Esophagus squamous epithelium (tissue), 5 donors: Measurements from ENCODE around the gene SPAG8. TPM values are rescaled to one million over a fixed set of nuclear protein-coding genes. Genes with fewer than 3 reads are reported as not detected.
A peak's percentile ranks its signal among the peaks of the same experiment; 100 is the strongest.

Experiments
- DNase-seq: peaks from one replicate; lab custom pipeline; 2025; lab: John Stamatoyannopoulos, UW
- H3K27ac ChIP-seq, 4 donors: fragments of 200-600 bp; sonication (generic); one replicate each; pipeline ENCODE4 v1.5.1; 2016 to 2019; ENCODE audit warnings: mild to moderate bottlenecking in 1 of 4
- H3K27me3 ChIP-seq, 4 donors: fragments of 200-600 bp; sonication (generic); 1 replicate in 3 of 4; 2 replicates in 1 of 4; pipeline versions ENCODE4 v1.5.1 to v1.6.0; 2017 to 2021; ENCODE audit warnings: antibody characterized with exemption in 1 of 4
- H3K36me3 ChIP-seq, 3 donors: fragments of 200-600 bp; sonication (generic); one replicate each; pipeline ENCODE4 v1.5.1; 2016 to 2019
- H3K4me1 ChIP-seq, 3 donors: fragments of 200-600 bp; sonication (generic); one replicate each; pipeline ENCODE4 v1.5.1; 2017 to 2019
- H3K4me3 ChIP-seq, 4 donors: fragments of 200-600 bp; sonication (generic); 1 replicate in 3 of 4; 2 replicates in 1 of 4; pipeline ENCODE4 v1.5.1; 2016 to 2019; ENCODE audit warnings: mild to moderate bottlenecking in 2 of 4, moderate library complexity in 1 of 4
- H3K9me3 ChIP-seq, 3 donors: fragments of 200-600 bp; sonication (generic); one replicate each; pipeline ENCODE4 v1.5.1; 2016 to 2019
- POLR2A ChIP-seq, 4 donors: fragments of 450-650 bp; IDR thresholded peaks; one replicate each; pipeline ENCODE4 v1.6.1; 2017; ENCODE audit warnings: antibody characterized with exemption in 4 of 4, mild to moderate bottlenecking in 4 of 4, moderate library complexity in 3 of 4
- WGBS, 2 donors: methylation state at CpG; one replicate each; pipeline ENCODE4 v1.1.5; 2018; 5-methylcytosine and 5-hydroxymethylcytosine counted together
- intact Hi-C: fragments of 100-400 bp; cut with DNase I; formaldehyde crosslinking; loops from one replicate; pipeline ENCODE4 v1.15.0; 2022
- total RNA-seq, 4 donors: library from RNA; depleted of rRNA; stranded (reverse); fragments of >200 nt; gene quantifications; one replicate each; pipeline ENCODE4 v1.1.0, GENCODE V29; 2016
- TF ChIP-seq, protein P1 (sequence below), 6 experiments: fragments of 450-650 bp in 4 of 6; fragments of 200-600 bp in 2 of 6; sonication (generic) in 2 of 6; IDR thresholded peaks; one replicate each; pipeline ENCODE4 v1.5.1; 2016 to 2019; ENCODE audit warnings: antibody characterized with exemption in 6 of 6, mild to moderate bottlenecking in 4 of 6, moderate library complexity in 4 of 6
- donor health status: DM: yes; HTN: yes; CAD: no.

Gene SPAG8
- total RNA-seq, 4 donors from 2014 or later, result not detected

DNA sequence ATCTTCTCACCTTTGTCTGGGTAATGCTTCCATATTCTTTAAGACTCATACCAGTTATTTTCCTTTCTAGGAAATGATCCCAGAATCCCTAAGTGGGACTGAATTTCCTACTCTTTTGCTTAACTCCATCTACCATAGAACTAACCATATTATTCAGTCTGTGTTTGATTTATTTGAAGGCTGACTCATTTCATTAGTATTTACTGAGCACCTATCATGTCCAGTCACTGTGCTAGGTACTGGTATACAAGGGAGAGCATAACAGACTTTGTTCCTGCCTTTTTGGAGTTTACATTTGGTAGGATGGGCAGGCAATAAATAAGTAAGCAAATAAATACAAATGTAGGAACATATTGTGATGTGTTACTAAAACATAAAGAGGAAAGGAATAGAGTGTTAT, 16.4 kb downstream of the SPAG8 start:
- Histone ChIP-seq H3K27ac (no peak overlapping the region), H3K4me1 (peaks cover 5 to 36% (median 15%) of the 10 kb centered on the region in 3 donors), H3K4me3 (no peak overlapping the region), H3K36me3 (peaks cover 0 to 7% (median 0%) of the 10 kb centered on the region in 3 donors), H3K9me3 (no peaks in the 10 kb centered on the region), H3K27me3 (peaks cover 0 to 23% (median 0%) of the 10 kb centered on the region in 4 donors)
- intact Hi-C loops, result no loop called here
- no peak for TF ChIP-seq POLR2A (IDR thresholded peaks at IDR 0.05)
- TF ChIP-seq, protein P1, sequence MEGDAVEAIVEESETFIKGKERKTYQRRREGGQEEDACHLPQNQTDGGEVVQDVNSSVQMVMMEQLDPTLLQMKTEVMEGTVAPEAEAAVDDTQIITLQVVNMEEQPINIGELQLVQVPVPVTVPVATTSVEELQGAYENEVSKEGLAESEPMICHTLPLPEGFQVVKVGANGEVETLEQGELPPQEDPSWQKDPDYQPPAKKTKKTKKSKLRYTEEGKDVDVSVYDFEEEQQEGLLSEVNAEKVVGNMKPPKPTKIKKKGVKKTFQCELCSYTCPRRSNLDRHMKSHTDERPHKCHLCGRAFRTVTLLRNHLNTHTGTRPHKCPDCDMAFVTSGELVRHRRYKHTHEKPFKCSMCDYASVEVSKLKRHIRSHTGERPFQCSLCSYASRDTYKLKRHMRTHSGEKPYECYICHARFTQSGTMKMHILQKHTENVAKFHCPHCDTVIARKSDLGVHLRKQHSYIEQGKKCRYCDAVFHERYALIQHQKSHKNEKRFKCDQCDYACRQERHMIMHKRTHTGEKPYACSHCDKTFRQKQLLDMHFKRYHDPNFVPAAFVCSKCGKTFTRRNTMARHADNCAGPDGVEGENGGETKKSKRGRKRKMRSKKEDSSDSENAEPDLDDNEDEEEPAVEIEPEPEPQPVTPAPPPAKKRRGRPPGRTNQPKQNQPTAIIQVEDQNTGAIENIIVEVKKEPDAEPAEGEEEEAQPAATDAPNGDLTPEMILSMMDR (IDR thresholded peaks at IDR 0.05), result no peak
- DNase-seq, result no peak

DNA sequence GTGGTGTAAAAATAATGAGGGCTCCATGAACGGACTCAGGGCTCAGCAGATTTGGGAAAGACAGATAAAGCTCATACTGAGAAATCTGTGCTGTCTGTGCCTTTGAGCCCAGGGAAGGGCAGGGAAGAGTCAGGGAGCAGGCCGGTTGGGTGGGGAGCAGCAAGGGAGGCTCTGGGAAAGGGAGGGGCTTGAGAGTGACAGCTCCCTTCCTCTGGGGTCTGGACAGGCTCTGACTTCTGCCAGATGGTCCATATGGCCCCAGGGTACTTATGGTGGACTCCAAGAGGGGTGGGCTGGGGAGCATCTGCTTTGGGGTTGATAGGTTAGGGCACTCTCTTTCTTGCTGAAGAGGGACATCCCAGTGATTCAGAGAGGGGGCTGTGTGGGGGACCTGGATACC, 18.6 kb downstream of the SPAG8 start:
- no peaks in the 10 kb centered on the region for H3K9me3 ChIP-seq
- peak overlapping the region in 1 of 4 donors; percentile 5 for H3K27ac ChIP-seq
- DNase-seq, result no peak
- peaks cover 0 to 27% (median 0%) of the 10 kb centered on the region in 4 donors for H3K27me3 ChIP-seq
- H3K4me1 ChIP-seq, result peaks cover 5 to 43% (median 18%) of the 10 kb centered on the region in 3 donors
- H3K4me3 ChIP-seq, result peak overlapping the region in 1 of 4 donors; percentile 32
- intact Hi-C loops, result loop anchor here (5.0 kb wide), 1 partner anchor 89 kb away; no protein-coding TSS in a partner anchor
- TF ChIP-seq POLR2A (IDR thresholded peaks at IDR 0.05), result no peak
- TF ChIP-seq, protein P1 (IDR thresholded peaks at IDR 0.05), result no peak
- 78 to 84% methylated on average over 2 of the region's 2 CpGs for WGBS, 2 donors
- no peaks in the 10 kb centered on the region for H3K36me3 ChIP-seq

DNA sequence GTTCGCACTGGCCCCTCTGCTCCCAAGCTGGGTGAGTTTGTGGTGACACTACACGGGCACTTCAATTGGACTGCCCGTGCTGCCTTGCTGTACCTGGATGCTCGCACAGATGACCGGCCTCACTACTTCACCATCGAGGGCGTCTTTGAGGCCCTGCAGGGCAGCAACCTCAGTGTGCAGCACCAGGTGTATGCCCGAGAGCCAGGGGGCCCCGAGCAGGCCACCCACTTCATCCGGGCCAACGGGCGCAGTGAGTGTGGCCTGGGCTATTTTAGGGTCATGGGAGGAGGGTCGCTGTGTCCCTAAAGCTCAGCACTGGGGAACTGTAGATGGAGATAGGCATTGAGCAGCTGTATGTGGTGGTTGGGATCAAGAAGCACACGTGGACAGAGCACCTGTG, 19.2 kb downstream of the SPAG8 start:
- H3K4me1 ChIP-seq, result peaks cover 5 to 43% (median 18%) of the 10 kb centered on the region in 3 donors

DNA sequence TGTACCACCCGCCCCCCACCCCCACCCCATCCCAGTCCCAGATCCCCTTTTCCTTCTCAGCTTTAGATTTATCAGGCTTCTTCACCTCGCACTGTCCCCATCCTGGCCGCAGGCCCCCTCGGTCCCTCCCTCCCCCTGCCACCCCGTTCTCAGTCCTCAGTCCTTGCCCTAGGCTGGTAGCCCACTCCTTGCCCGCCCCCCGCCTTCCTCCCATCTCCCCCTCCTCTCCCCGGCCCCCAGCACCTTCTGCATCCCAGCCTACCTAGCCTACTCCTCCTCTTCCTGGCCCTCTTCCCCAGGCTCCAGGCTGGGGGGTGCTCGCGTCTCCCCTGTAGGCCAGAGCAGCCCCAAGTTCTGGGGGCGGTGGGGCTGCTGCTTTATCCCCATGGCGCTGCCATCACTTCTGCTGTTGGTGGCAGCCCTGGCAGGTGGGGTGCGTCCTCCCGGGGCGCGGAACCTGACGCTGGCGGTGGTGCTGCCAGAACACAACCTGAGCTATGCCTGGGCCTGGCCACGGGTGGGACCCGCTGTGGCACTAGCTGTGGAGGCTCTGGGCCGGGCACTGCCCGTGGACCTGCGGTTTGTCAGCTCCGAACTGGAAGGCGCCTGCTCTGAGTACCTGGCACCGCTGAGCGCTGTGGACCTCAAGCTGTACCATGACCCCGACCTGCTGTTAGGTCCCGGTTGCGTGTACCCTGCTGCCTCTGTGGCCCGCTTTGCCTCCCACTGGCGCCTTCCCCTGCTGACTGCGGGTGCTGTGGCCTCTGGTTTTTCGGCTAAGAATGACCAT, 19.8 kb downstream of the SPAG8 start:
- no peak for DNase-seq
- peaks cover 5 to 43% (median 18%) of the 10 kb centered on the region in 3 donors for H3K4me1 ChIP-seq
- H3K36me3 ChIP-seq, result no peaks in the 10 kb centered on the region
- 79 to 89% methylated on average over 11 to 12 of the region's 34 CpGs for WGBS, 2 donors
- H3K4me3 ChIP-seq, result peak overlapping the region; percentile 22 to 74 (median 50)
- TF ChIP-seq, protein P1 (IDR thresholded peaks at IDR 0.05), result no peak
- no peak for TF ChIP-seq POLR2A (IDR thresholded peaks at IDR 0.05)
- intact Hi-C loops, result loop anchor here (5.0 kb wide), 1 partner anchor 90 kb away; no protein-coding TSS in a partner anchor
- peaks cover 0 to 27% (median 0%) of the 10 kb centered on the region in 4 donors for H3K27me3 ChIP-seq
- H3K9me3 ChIP-seq, result no peaks in the 10 kb centered on the region
- H3K27ac ChIP-seq, result peak overlapping the region; percentile 67 to 89 (median 74)

More for the DNA sequence above, 19.2 kb downstream of the SPAG8 start:
- WGBS, 2 donors, result 74 to 81% methylated on average over 2 to 6 of the region's 14 CpGs
- Histone ChIP-seq H3K27me3 (peaks cover 0 to 27% (median 0%) of the 10 kb centered on the region in 4 donors), H3K4me3 (peak overlapping the region in 1 of 4 donors; percentile 32), H3K36me3 (no peaks in the 10 kb centered on the region), H3K27ac (no peak overlapping the region), H3K9me3 (no peaks in the 10 kb centered on the region)
- TF ChIP-seq POLR2A (IDR thresholded peaks at IDR 0.05), result no peak
- TF ChIP-seq, protein P1 (IDR thresholded peaks at IDR 0.05), result no peak
- intact Hi-C loops, result loop anchor here (5.0 kb wide), 1 partner anchor 89 kb away; no protein-coding TSS in a partner anchor
- no peak for DNase-seq
